Osteoblast (primary cell): ENCODE results near the gene MICU1. TPM values are rescaled to one million over a fixed set of nuclear protein-coding genes. Genes with fewer than 3 reads are reported as not detected.

Source experiments
- DNase-seq: peaks from one replicate; pipeline ENCODE4 v3.0.0; 2011; ENCODE audit warnings: low spot score, mixed read lengths; ENCODE audit not compliant: insufficient read length; ENCODE audit errors: missing footprints
- H2AFZ ChIP-seq: 2 replicates; pipeline ENCODE4 v1.6.0; 2011; ENCODE audit warnings: mild to moderate bottlenecking, low read length
- H3K27ac ChIP-seq: 2 replicates; pipeline ENCODE4 v1.5.1; 2011; ENCODE audit warnings: mild to moderate bottlenecking, low read depth, low read length, moderate library complexity
- H3K27me3 ChIP-seq: 2 replicates; pipeline ENCODE4 v1.6.0; 2012; ENCODE audit warnings: mild to moderate bottlenecking, control low read depth, inconsistent platforms, low read length, moderate library complexity; ENCODE audit not compliant: insufficient read depth
- H3K36me3 ChIP-seq: 2 replicates; pipeline ENCODE4 v1.5.1; 2011; ENCODE audit warnings: mild to moderate bottlenecking, low read length, control low read depth, moderate library complexity; ENCODE audit not compliant: insufficient read depth
- H3K4me1 ChIP-seq: 2 replicates; pipeline ENCODE4 v1.5.1; 2011; ENCODE audit warnings: mild to moderate bottlenecking, low read length, control low read depth, moderate library complexity; ENCODE audit not compliant: insufficient read depth
- H3K4me2 ChIP-seq: 2 replicates; pipeline ENCODE4 v1.6.0; 2011; ENCODE audit warnings: mild to moderate bottlenecking, low read length; ENCODE audit not compliant: insufficient read depth
- H3K4me3 ChIP-seq: fragments of 200-600 bp; sonication (generic); 3 replicates; pipeline ENCODE4 v1.5.1; 2012; ENCODE audit warnings: mild to moderate bottlenecking, low read length, inconsistent platforms; ENCODE audit not compliant: insufficient read depth
- H3K79me2 ChIP-seq: 2 replicates; pipeline ENCODE4 v1.6.0; 2012; ENCODE audit warnings: mild to moderate bottlenecking, low read length, control low read depth, inconsistent platforms; ENCODE audit not compliant: insufficient read depth
- H3K9me3 ChIP-seq: 2 replicates; pipeline ENCODE4 v1.5.1; 2011; ENCODE audit warnings: low read depth, low read length, control low read depth
- H4K20me1 ChIP-seq: 2 replicates; pipeline ENCODE4 v1.6.0; 2012; ENCODE audit warnings: mild to moderate bottlenecking, low read length, control low read depth; ENCODE audit not compliant: insufficient read depth
- total RNA-seq: library from RNA; depleted of rRNA; stranded (reverse); fragments of >200 nt; gene quantifications from 2 replicates; pipeline ENCODE4 v1.2.3, GENCODE V29; 2012
- TF ChIP-seq, protein P1 (sequence below): IDR thresholded peaks from 2 replicates; pipeline ENCODE4 v1.5.1; 2011; ENCODE audit warnings: mild to moderate bottlenecking, low read depth, low read length, moderate library complexity; ENCODE audit errors: extremely low read depth

MICU1 gene
- total RNA-seq, 1 donor, result 79.6 TPM

DNA sequence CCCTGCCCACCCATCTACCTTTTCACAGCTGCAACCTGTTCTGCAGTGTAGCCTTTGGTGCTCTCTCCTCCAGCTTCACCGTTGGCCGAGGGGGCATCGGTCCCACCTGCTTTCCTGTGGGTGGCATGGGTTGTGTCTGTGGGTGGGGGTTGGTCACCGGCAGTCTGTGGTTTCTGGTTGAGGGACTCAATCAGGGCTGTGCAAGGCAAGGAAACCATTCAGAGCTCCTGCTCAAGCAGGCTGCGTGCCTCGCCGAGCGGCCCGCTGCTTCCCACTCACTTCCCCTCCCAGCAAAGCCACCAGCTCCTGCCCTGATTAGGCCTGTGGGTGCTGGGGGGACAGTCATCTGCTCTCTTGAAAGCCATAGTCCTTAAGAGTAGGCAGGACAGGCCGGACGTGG, 280.9 kb downstream of the MICU1 start:
- Histone ChIP-seq H2AFZ (no peak overlapping the region), H3K4me3 (no peak overlapping the region), H3K79me2 (peaks cover 34% of the 10 kb centered on the region), H3K4me1 (no peaks in the 10 kb centered on the region), H3K4me2 (no peak overlapping the region), H3K27me3 (no peaks in the 10 kb centered on the region), H3K9me3 (no peaks in the 10 kb centered on the region), H3K36me3 (peaks cover 27% of the 10 kb centered on the region), H3K27ac (no peak overlapping the region), H4K20me1 (peaks cover 8% of the 10 kb centered on the region)
- no peak for DNase-seq
- TF ChIP-seq, protein P1, sequence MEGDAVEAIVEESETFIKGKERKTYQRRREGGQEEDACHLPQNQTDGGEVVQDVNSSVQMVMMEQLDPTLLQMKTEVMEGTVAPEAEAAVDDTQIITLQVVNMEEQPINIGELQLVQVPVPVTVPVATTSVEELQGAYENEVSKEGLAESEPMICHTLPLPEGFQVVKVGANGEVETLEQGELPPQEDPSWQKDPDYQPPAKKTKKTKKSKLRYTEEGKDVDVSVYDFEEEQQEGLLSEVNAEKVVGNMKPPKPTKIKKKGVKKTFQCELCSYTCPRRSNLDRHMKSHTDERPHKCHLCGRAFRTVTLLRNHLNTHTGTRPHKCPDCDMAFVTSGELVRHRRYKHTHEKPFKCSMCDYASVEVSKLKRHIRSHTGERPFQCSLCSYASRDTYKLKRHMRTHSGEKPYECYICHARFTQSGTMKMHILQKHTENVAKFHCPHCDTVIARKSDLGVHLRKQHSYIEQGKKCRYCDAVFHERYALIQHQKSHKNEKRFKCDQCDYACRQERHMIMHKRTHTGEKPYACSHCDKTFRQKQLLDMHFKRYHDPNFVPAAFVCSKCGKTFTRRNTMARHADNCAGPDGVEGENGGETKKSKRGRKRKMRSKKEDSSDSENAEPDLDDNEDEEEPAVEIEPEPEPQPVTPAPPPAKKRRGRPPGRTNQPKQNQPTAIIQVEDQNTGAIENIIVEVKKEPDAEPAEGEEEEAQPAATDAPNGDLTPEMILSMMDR, result no peak

DNA sequence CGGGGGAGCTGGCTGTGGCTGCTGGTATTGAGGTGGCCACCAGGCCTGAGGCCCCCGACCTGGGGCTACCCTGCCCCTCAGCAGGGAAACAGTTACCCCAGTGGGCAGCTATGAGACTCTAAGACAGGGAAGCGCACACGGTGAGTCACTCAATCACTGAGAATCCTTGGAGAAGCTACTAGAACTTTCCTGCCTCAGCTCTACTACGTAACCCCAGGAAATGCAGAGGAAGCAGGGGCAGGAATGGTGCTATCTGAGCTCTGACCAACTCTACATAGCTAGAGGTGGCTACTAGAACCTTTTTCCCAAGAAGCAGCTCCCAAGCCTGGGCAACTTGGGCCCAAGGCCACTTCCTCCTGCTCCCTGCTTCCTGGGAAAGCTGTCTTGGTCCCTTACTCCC, 283.0 kb downstream of the MICU1 start:
- Histone ChIP-seq H3K36me3 (peaks cover 36% of the 10 kb centered on the region), H3K27ac (no peak overlapping the region)
- no peak for DNase-seq

DNA sequence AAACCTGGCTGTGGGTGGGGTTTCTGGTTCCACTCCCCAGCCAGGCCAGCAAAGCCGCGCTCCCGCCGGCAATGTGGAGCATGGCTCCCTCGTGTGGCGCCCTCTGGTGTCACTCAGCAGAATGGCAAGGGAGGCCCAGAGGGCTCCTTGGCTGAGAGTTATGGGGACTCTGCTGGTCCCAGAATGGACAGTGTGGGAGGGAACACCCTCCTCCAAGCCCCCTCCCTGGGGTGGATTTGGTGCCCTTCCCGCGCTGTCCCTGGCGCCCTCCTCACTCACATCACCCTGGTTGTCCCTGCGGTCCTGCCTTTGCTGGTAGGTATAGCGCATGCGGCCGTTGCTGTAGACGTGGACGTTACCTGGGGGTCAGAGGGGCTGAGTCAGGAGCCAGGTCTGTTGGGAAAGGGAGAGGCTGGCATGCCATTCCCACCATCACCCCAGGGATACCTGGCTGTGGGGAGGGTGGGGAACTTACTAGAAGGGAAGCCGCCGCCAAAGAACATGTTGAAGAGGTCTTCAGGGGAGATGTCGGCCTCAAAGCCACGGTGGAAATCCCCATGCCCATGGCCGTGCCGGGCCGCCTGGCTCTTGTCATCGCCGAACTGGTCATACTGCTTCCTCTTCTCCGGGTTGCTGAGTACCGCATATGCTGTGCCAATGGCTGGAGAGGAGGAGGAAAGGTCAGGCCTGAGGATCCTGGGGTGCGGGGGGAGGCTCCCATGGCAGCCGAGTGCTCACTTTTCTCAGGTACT, 285.2 kb downstream of the MICU1 start:
- H3K79me2 ChIP-seq, result peaks cover 4% of the 10 kb centered on the region
- peak; percentile 92 for DNase-seq
- peaks cover 57% of the 10 kb centered on the region for H3K36me3 ChIP-seq
- no peak overlapping the region for H3K4me2 ChIP-seq
- TF ChIP-seq, protein P1, result peak; percentile 86
- H3K4me3 ChIP-seq, result no peak overlapping the region
- no peak overlapping the region for H3K27ac ChIP-seq
- H2AFZ ChIP-seq, result no peak overlapping the region
- no peaks in the 10 kb centered on the region for H3K9me3 ChIP-seq
- H3K27me3 ChIP-seq, result no peaks in the 10 kb centered on the region
- peaks cover 7% of the 10 kb centered on the region for H4K20me1 ChIP-seq
- peaks cover 14% of the 10 kb centered on the region for H3K4me1 ChIP-seq

More for the DNA sequence above, 283.0 kb downstream of the MICU1 start:
- TF ChIP-seq, protein P1, result no peak
- no peak overlapping the region for H2AFZ ChIP-seq
- H3K27me3 ChIP-seq, result no peaks in the 10 kb centered on the region
- H3K4me1 ChIP-seq, result no peaks in the 10 kb centered on the region
- H3K9me3 ChIP-seq, result no peaks in the 10 kb centered on the region
- H3K79me2 ChIP-seq, result peaks cover 15% of the 10 kb centered on the region
- H3K4me2 ChIP-seq, result no peak overlapping the region
- no peak overlapping the region for H3K4me3 ChIP-seq
- H4K20me1 ChIP-seq, result peaks cover 4% of the 10 kb centered on the region

DNA sequence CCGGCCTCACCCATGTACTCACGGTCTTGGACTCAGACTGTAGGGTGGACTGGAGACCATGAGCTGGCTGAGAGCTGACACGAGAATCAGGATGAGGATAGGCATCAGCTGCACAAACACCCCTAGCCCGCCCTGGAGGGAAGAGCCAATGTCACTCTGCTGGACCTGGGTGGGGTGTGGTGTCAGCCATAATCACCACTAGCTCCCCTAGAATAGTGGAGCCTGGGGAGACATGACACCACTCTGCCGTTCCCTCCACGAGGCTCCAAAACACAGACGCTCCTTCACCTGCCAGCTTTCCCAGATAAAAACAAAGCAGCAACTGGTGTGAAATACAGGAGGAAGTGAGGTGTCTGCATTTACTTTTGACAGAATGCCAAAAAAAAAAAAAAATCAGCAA, 287.7 kb downstream of the MICU1 start:
- Histone ChIP-seq H3K4me2 (no peak overlapping the region), H3K4me1 (peaks cover 30% of the 10 kb centered on the region), H3K79me2 (no peaks in the 10 kb centered on the region), H3K27me3 (no peaks in the 10 kb centered on the region), H3K4me3 (no peak overlapping the region), H3K27ac (no peak overlapping the region), H2AFZ (no peak overlapping the region), H3K9me3 (no peaks in the 10 kb centered on the region), H3K36me3 (peaks cover 51% of the 10 kb centered on the region), H4K20me1 (peaks cover 3% of the 10 kb centered on the region)
- TF ChIP-seq, protein P1, result no peak
- peak; percentile 10 for DNase-seq
